ENCODE measurements around the gene CRTAC1.

The CRTAC1 gene

GRCh38 chr10:97869091-97870042, 161.1 kb downstream of the CRTAC1 start:
- TF ChIP-seq CTCF (IDR thresholded peaks at IDR 0.05): peak; percentile 56

DNA sequence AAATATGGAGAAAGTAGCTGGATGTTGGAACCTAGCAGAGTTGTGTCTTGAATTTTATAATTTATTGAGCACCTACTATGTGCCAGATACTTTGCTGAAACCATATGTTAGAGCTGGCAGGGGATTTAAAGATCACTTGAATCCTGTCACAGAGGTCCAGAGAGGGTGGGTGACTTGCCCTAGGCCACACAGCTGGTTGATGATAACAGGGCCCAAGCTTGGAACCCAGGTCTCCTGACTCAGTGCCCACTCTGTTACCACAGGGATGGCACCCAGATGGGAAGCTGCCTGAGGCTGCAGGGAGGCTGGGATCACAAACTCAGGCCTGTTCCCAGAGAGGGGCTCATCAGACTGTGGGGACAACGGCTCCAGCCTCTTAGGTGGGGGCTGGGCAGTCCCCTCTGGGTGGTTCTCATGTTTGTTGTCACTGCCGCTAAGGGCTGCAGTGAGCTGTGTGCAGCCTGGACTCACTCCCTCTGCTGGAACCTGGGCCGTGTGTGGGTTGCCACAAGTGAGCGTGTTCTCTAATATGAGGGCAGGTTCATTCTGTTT, 162.2 kb downstream of the CRTAC1 start:
- Mint-ChIP-seq H3K36me3 (ENCODE audit: low read depth) (no peaks in the 10 kb centered on the region), H3K27ac (no peak overlapping the region), H3K9me3 (no peaks in the 10 kb centered on the region), H3K27me3 (ENCODE audit: low read depth, poor library complexity) (peaks cover 46% of the 10 kb centered on the region), H3K4me3 (no peak overlapping the region), H3K4me1 (peaks cover 14% of the 10 kb centered on the region)
- no peak for DNase-seq
- no peak for TF ChIP-seq CTCF (IDR thresholded peaks at IDR 0.05)

More at GRCh38 chr10:97869091-97870042, 161.1 kb downstream of the CRTAC1 start:
- Mint-ChIP-seq H3K9me3 (no peaks in the 10 kb centered on the region), H3K27ac (no peak overlapping the region), H3K27me3 (ENCODE audit: low read depth, poor library complexity) (peaks cover 45% of the 10 kb centered on the region), H3K4me3 (no peak overlapping the region), H3K4me1 (peaks cover 14% of the 10 kb centered on the region), H3K36me3 (ENCODE audit: low read depth) (no peaks in the 10 kb centered on the region)
- DNase-seq: peak; percentile 69

DNA sequence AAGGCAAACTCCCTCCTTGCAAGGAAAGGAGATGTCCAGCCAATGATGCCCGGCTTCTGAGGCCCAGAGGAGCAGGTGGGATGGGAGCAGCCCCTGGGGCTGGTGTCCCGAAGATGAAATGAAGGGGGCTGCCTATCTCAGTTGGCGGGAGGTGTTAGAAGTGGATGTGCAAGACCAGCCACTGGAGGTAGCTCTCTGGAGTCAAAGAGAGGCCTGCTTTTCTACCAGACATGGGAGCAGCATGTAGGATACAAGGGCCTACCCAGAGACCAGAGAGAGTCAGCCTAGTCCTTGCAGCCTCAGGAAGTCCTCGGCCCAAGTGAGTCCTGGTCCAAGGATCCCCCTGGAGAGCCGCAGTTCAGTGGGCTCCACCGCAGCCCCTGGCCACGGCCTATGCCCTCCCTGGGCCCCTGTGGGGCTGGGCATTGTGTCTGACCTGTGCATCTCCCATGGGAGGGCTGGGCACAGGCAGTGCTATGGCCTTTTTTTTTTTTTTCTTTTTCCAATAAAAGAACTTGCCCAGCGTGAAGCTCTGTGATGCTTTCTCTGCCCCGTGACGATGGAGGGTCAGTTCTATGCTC, 163.1 kb downstream of the CRTAC1 start:
- DNase-seq: no peak
- peaks cover 46% of the 10 kb centered on the region for H3K27me3 Mint-ChIP-seq (ENCODE audit: low read depth, poor library complexity)
- TF ChIP-seq CTCF (IDR thresholded peaks at IDR 0.05): no peak
- no peak overlapping the region for H3K4me3 Mint-ChIP-seq
- peaks cover 14% of the 10 kb centered on the region for H3K4me1 Mint-ChIP-seq
- H3K36me3 Mint-ChIP-seq (ENCODE audit: low read depth): no peaks in the 10 kb centered on the region
- H3K27ac Mint-ChIP-seq: no peak overlapping the region
- no peaks in the 10 kb centered on the region for H3K9me3 Mint-ChIP-seq

DNA sequence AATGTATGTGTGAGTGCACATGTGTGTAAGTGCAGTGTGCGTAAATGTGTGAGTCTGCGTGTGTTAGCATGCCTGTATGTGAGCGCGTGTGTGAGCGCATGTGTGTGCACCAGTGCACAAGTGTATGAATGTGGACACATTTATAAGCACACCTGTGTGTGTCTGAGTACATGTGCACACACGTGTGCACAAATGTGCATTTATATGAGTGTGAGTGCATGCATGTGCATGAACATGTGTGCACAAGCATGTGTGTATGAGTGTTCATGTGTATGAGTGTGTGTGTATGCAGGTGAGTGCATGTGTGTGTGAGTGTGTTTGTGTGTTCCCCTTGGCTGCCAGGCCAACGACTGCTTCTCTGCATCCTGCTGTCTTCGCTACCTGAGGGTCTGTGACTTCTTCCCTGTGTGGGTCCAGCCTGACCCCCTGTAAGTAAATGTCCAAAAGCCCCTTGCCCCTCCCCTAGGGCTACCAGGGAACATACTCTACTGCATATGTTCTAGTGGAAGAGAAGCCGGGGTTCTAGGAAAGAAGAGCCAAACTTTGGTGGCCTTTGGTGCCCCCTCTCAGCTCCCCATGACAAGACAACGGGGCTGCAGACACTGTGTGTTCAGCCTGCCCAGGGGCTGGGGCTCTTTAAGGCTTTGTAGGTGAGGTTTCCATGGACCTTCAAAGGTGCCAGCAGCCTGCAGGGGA, 163.7 kb downstream of the CRTAC1 start:
- H3K4me3 Mint-ChIP-seq: no peak overlapping the region
- no peaks in the 10 kb centered on the region for H3K9me3 Mint-ChIP-seq
- H3K27me3 Mint-ChIP-seq (ENCODE audit: low read depth, poor library complexity): peaks cover 43% of the 10 kb centered on the region
- peaks cover 18% of the 10 kb centered on the region for H3K4me1 Mint-ChIP-seq
- no peak overlapping the region for H3K27ac Mint-ChIP-seq
- no peaks in the 10 kb centered on the region for H3K36me3 Mint-ChIP-seq (ENCODE audit: low read depth)
- TF ChIP-seq CTCF (IDR thresholded peaks at IDR 0.05): no peak
- no peak for DNase-seq

DNA sequence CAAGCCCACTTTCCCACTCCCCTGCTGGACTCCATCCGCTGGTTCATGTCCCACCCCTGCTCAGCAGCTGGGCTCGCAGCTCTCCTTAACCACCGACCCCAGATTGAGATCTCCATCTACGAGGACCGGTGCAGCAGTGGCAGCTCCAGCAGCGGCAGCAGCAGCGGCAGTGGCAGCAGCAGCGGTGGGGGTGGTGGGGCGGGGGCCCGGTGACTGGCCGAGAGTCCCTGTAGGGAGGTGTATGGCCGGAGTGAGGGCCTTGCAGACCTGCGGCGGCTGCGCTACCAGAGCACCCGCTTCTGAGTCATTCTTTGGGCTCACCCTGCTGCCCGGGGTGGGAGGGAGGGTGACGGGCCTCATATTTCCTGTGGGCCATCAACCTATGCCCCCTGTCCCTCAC, 164.9 kb downstream of the CRTAC1 start:
- Mint-ChIP-seq H3K4me1 (peaks cover 20% of the 10 kb centered on the region), H3K36me3 (ENCODE audit: low read depth) (no peaks in the 10 kb centered on the region), H3K27me3 (ENCODE audit: low read depth, poor library complexity) (peaks cover 36% of the 10 kb centered on the region), H3K27ac (no peak overlapping the region), H3K4me3 (no peak overlapping the region), H3K9me3 (no peaks in the 10 kb centered on the region)
- no peak for DNase-seq
- TF ChIP-seq CTCF (IDR thresholded peaks at IDR 0.05): no peak
